NCI-H1436 (cell line): ENCODE measurements around the gene CACNA1C.

Experiments
- DNase-seq: peaks from one replicate; lab custom pipeline; 2025; lab: John Stamatoyannopoulos, UW

Gene CACNA1C

DNA sequence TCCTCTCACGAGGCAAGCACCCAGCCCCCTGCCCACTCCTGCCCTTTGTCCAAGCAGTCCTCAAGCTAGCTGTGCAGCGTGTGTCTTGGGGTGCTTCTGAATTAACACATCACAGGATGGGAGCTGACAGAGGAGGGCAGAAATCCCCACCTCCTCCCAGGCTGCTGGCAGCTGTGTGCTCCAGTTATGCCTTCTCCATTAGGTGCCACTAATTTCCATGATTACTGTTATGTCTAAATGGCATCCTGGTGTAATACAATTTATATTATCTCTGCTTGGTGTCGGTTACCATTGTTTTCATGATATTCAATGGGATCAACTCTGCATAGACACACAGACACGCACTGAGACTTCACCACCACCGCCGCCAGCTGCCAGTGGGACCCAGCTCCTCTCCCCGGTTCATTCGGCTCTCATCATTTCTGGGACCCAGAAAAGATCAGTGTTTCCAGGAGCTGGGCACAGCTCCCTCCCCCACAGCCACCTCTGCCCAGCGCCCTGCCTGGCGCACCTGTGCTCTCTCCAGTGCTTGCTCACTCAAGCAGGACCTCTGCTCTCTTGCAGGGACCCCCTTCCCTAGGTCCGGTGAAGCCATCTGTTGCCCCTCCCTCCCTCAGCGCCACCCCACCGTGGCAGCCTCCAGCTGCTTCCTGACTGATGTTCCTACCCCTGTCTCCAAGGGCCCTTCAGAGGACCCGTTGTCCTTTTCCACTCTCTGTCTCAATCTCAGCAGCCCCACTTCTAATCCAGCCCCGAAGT lies 574.5 kb downstream of the CACNA1C start:
- no peak for DNase-seq

DNA sequence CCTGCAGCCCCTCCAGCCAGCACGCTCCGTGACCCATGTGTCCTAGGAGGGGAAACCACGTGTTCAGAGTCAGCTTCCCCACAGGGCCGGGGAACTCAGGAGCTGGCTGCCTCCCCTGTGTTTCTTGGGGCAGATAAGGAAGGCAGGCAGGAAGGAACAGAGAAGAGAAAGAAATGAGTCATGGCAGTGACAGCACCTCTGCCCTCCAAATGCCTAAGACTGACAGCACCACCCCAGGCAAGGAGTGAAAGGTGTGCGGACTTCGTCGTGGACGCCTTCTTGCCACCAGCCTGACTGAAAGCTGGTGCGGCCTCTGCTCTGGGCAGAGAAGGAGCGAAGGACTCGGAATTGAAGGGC lies 575.0 kb downstream of the CACNA1C start:
- no peak for DNase-seq

DNA sequence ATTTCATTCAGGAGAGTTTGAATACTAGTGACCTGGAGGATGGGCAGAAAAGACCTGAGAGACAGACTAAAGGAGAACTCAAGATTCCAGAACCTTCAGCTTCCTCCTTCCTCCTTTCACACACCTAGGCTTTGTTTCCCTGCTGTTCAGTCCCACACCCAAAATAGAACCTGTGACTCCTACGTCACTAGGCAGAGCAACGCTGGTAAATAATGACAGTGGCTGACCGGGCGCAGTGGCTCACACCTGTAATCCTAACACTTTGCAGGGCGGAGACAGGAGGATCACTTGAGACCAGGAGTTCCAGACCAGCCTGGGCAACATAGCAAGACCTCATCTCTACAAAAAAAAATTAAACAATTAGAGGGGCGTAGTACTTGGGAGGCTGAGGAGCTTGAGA lies 575.6 kb downstream of the CACNA1C start:
- no peak for DNase-seq

- DNase-seq: no peak
These were observed 576.3 kb downstream of the CACNA1C start for GRCh38 chr12:2629051-2629450.

DNA sequence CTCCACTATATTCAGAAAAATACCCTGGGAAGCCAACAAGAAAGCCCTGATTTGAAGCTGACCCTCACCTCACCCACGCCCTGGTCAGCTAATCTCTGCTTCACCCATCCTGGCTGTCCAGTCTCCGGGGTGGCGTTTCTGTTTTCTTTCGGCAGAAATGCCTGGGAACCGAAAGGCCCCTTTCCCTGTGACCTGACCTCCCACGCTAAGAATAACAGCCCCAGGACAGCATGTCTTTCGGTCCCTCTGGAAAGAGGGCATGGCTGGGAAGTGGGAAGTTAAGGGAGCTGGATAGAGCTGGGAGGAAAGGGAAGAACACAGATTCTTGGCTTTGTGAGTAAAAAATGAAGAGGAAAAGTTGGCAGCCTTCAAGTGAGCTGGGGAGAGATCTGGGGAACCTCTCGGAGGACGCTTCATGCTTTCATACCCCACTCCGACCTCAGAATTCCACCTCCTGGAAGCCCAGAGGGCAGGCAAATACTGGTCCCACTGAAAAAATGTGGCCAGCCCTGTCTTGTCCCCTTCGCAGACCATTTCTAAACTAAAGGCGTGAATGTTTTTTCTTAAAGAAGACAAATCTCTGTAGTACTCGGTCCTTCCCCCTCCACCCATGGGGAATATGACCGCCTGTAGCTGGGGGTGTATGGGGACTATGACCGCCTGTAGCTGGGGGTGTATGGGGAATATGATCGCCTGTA lies 579.0 kb downstream of the CACNA1C start:
- DNase-seq: no peak

- no peak for DNase-seq
These were observed 580.5 kb downstream of the CACNA1C start for GRCh38 chr12:2633176-2633824.

DNA sequence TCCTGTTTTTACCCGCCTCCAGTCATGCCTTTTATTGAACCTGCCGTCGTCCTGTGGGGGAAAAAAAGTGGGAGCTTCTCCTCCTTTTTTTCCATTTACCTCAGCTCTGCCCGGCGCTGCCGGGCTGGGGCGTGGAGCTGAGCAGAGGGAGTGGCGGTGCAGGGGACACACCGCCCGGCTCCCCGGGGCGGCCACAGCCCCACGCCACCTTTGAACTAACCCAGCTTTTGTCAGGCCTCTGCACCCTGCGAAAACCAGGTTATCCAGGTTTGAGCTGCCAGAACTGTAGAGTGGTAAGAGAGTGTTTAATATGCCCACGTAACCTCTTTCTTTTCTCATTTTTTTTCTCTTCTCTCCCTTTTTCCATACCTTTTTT lies 581.0 kb downstream of the CACNA1C start:
- DNase-seq: no peak

DNA sequence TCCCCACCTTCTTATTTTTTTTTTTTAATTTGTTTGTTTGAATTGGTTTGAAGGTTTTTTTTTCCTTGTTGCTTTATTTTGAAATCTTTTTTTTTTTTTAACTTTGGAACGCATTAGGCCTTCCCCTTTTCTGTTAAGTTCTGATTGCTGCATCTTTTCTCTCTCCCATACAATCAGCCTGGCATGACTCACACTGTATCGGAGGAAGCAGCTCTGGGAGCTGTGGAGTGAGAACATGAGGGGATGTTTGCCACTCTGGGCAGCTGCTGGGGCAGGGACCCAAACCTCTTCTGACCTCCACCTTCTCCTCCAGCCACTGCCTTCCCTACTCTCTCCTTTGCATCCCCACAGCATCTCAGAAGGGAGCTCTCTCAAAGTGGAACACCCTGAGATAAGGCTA lies 581.7 kb downstream of the CACNA1C start:
- DNase-seq: no peak

DNA sequence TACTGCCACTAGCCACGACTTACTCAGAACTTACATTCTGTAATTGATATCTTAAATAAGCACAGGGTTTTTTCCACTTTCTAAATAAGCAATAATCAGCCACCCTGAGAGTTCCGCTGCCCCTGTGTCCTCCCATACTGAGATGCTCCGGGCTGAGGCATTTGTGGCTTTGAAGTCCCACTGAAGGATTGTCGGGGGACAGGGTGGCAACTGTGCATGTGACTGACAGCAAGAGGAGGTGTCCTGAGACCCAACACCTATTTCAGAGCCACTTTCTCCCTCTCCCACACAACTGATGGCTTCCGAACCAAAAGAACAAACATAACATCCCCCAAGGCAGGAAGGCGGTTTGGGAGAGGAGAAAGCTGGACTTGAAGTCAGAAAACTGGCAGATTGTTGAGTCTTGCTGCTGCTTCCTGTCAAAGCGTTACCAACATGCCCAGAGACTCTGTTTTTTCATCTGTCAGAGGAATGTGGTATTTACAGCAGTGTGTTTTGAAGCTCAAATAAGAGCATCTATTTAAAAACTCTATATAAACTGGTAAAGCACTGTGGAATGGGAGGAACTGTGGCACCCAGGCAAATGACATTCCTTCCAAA lies 584.1 kb downstream of the CACNA1C start:
- DNase-seq: no peak

GRCh38 chr12:2637371-2637770 lies 584.6 kb downstream of the CACNA1C start:
- no peak for DNase-seq

GRCh38 chr12:2638273-2639019 lies 585.7 kb downstream of the CACNA1C start:
- DNase-seq: no peak

GRCh38 chr12:2639020-2639298 lies 586.2 kb downstream of the CACNA1C start:
- DNase-seq: no peak

DNA sequence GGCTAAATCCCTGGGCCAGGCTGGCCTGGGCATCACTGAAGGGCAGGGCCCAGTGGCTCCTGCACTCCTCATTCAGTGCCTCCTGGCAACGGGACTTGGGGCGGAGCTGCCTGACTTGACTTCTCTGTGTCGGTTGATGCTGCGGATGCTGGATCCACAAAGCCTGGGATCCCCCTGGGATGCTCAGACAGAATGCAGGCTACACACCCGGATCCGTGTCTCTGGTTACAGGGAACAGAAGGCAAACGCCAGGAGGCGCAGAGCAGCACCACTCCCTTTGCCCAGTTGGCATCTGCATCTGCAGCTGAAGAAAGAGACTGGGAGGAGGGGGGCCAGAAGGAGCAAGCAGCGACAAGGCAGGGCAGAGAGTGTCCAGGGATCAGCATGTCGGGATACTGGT lies 587.5 kb downstream of the CACNA1C start:
- no peak for DNase-seq

DNA sequence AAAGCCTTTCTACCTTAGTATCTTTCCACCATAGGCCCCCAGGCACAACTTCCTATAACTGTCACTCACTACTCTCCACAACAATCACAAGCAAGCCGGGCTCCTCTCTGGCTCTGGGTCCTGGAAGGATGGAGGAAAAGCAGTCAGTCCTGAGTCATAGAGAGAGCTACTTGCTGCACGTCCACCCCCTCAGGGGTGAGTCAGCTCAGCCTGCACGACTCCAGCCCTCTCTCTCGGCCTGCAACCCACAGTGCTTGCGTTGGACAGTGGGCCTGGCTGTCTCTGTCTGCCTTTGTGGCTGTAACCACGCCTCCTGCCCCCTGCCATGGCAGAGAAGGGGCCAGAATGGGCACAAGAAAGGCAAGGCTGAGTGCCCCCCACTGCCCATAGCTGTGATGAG lies 587.9 kb downstream of the CACNA1C start:
- DNase-seq: no peak

- no peak for DNase-seq
These were observed 588.4 kb downstream of the CACNA1C start for GRCh38 chr12:2641207-2641606.

GRCh38 chr12:2641761-2642160 lies 589.0 kb downstream of the CACNA1C start:
- DNase-seq: no peak

DNA sequence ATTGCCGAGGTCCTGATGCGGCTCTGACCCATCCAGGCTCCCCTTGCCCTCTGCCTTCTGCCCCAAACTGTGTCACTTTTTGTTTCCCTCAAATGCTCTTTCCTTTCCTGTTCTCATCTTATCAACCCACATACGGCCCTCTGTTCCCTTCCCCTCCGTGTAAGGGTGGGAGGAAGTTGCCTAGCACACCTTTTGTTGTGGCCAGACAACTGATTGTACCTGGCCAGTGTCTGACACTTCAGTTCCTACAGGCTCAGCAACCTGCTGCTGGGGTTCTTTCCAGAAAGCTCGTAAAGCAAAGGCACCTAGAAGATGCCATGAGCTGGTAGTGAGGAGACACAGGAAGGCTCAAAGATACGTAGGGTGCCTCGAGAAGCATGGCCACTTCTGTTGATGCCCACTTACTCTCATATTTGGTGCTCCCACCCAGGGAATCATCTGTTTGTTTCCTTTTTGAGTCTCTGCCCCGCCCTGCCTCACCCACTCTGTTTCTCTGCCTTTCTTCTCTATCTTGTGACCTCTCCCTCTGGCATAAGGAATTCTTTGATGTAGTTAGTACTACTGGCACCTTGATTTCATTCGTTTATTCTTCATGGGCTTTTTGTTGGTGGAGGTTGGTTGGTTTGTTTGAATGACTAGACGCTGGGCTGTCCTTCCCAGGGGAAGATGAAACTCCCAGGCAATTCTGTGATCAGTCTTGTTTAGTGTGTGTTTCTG lies 589.5 kb downstream of the CACNA1C start:
- DNase-seq: no peak

- no peak for DNase-seq
These were observed 590.2 kb downstream of the CACNA1C start for GRCh38 chr12:2642896-2643425.

DNA sequence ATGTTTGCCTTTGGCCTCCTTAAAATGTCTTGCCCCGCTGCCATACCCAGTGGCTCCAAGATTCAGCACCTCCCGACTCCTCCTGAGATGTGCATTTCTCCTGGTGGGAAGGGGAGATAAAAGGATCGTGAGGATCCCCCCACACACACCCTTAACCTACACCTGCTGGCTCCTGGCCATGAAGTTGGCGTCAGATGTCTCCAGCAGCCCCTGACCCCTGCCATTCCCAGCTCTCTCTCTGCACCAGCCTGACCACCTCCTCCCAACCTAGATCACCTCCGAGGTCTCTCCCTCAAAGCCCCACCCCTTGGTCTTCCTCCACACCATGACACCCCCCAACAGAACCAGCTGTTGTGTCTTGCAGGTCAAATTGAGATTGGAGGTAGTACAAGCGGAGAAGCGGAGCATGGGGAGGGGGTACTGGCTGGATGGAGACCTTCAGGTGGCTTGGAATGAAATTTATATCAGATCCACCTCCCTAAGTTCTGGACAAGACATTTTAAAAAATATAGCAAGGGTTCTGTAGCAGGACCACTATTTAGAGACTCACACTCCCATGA lies 590.9 kb downstream of the CACNA1C start:
- no peak for DNase-seq

GRCh38 chr12:2644683-2645405 lies 592.1 kb downstream of the CACNA1C start:
- DNase-seq: no peak

DNA sequence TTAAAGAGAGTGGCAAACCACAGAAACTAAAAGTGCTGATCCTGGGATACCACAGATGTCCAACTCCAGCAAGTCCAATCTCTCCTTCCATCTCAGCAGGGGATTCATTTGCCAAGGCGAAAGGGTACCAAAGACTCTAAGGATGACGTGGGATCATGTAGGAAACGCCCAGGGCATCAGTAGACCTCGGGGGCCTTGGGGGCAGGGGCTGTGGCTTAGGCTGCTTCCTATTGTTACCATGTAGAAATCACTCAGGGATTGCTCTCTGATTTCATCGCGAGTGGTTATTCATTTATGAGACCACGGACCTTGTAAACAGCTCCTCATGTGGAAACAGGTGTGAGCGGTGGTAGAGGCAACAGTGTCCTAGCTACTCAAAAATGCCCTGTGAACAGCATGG lies 592.7 kb downstream of the CACNA1C start:
- no peak for DNase-seq
